HepG2 (cell line): ENCODE data around the gene DENND4C.

Experiments
- ATF1 ChIP-seq: IDR thresholded peaks from 2 replicates; pipeline ENCODE4 v1.6.1; 2016; ENCODE audit warnings: mild to moderate bottlenecking, control low read depth
- CBFB ChIP-seq: sonication (generic); formaldehyde crosslinking; IDR thresholded peaks from 2 replicates; pipeline ENCODE4 v1.4.0; 2020; ENCODE audit warnings: missing genetic modification reagents
- CHD2 ChIP-seq: IDR thresholded peaks from 2 replicates; pipeline ENCODE4 v1.6.1; 2011; ENCODE audit warnings: low read depth, low read length, improper control_type of control experiment
- CTCF ChIP-seq: sonication (generic); formaldehyde crosslinking; IDR thresholded peaks from 2 replicates; pipeline ENCODE4 v1.5.0; 2020; ENCODE audit warnings: mild to moderate bottlenecking, missing genetic modification reagents, moderate library complexity
- EP300 ChIP-seq, 3 experiments: sonication (generic) in 1 of 3; formaldehyde crosslinking in 1 of 3; IDR thresholded peaks; 2 replicates each; pipeline versions ENCODE4 v1.5.1 to v1.6.1; 2011 to 2020; ENCODE audit warnings: low read depth in 2 of 3, low read length in 2 of 3, borderline replicate concordance in 1 of 3, improper control_type of control experiment in 1 of 3, mild to moderate bottlenecking in 1 of 3, missing genetic modification reagents in 1 of 3, moderate library complexity in 1 of 3
- JARID2 ChIP-seq: sonication (generic); formaldehyde crosslinking; IDR thresholded peaks from 2 replicates; pipeline ENCODE4 v1.8.1; 2023; ENCODE audit warnings: missing genetic modification reagents, inconsistent platforms; ENCODE audit not compliant: insufficient replicate concordance
- JUNB ChIP-seq: sonication (generic); formaldehyde crosslinking; IDR thresholded peaks from 2 replicates; pipeline ENCODE4 v1.8.0; 2022; ENCODE audit warnings: missing genetic modification reagents, mild to moderate bottlenecking, borderline replicate concordance
- MXD1 ChIP-seq: sonication (generic); formaldehyde crosslinking; IDR thresholded peaks from 2 replicates; pipeline ENCODE4 v1.4.0; 2020; ENCODE audit warnings: mild to moderate bottlenecking, missing genetic modification reagents
- SOX6 ChIP-seq, 2 experiments: fragments of 450-650 bp in 1 of 2; sonication (generic) in 1 of 2; formaldehyde crosslinking in 1 of 2; IDR thresholded peaks; 2 replicates each; pipeline versions ENCODE4 v1.4.0 to v1.6.1; 2017 to 2020; ENCODE audit warnings: antibody characterized with exemption in 1 of 2, mild to moderate bottlenecking in 1 of 2, missing genetic modification reagents in 1 of 2
- ZBTB33 ChIP-seq: sonication (generic); formaldehyde crosslinking; IDR thresholded peaks from 2 replicates; pipeline ENCODE4 v1.4.0; 2020; ENCODE audit warnings: missing genetic modification reagents
- ZIK1 ChIP-seq: sonication (generic); formaldehyde crosslinking; IDR thresholded peaks from 2 replicates; pipeline ENCODE4 v1.5.0; 2020; ENCODE audit warnings: mild to moderate bottlenecking, low read depth, missing genetic modification reagents, borderline replicate concordance
- ZKSCAN1 ChIP-seq: fragments of 150-350 bp; IDR thresholded peaks from 2 replicates; pipeline ENCODE4 v1.6.1; 2014; ENCODE audit warnings: low read length
- ZNF382 ChIP-seq: sonication (generic); formaldehyde crosslinking; IDR thresholded peaks from 2 replicates; pipeline ENCODE4 v1.5.0; 2020; ENCODE audit warnings: missing genetic modification reagents, mild to moderate bottlenecking, borderline replicate concordance
- TF ChIP-seq, protein P1 (sequence below): sonication (generic); formaldehyde crosslinking; IDR thresholded peaks from 2 replicates; pipeline ENCODE4 v1.4.0; 2020; ENCODE audit warnings: missing genetic modification reagents

DNA sequence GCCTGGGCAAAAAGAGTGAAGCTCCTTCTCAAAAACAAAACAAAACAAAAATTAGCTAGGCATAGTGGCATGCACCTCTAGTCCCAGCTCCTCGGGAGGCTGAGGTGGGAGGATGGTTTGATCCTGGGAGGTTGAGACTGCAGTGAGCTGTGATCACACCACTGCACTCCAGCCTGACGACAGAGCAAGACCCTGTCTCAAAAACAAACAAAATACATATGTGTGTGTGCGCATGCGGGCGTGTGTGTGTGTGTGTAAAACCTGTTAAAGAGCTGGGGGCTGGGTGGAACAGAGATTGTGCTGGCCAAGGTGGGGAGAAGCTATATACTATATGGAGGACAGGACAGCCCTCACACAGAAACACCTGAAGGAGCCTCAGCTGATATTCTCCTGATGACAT lies 27.4 kb upstream of the DENND4C start:
- TF ChIP-seq ZKSCAN1 (no peak), SOX6 (IDR thresholded peaks at IDR 0.05) (no peak), SOX6 (CRISPR knock-in tag; IDR thresholded peaks at IDR 0.05) (no peak), EP300 (IDR thresholded peaks at IDR 0.05; ENCODE audit: low read depth in 2 of 2, low read length in 2 of 2) (no peak), EP300 (CRISPR knock-in tag; IDR thresholded peaks at IDR 0.05; ENCODE audit: borderline replicate concordance) (no peak), CTCF (CRISPR knock-in tag) (no peak), ATF1 (CRISPR knock-in tag) (no peak), ZNF382 (CRISPR knock-in tag) (no peak), ZBTB33 (CRISPR knock-in tag) (no peak), JUNB (CRISPR knock-in tag) (no peak), CBFB (CRISPR knock-in tag) (no peak), JARID2 (no peak), CHD2 (no peak), ZIK1 (no peak), MXD1 (no peak)
- TF ChIP-seq, protein P1, sequence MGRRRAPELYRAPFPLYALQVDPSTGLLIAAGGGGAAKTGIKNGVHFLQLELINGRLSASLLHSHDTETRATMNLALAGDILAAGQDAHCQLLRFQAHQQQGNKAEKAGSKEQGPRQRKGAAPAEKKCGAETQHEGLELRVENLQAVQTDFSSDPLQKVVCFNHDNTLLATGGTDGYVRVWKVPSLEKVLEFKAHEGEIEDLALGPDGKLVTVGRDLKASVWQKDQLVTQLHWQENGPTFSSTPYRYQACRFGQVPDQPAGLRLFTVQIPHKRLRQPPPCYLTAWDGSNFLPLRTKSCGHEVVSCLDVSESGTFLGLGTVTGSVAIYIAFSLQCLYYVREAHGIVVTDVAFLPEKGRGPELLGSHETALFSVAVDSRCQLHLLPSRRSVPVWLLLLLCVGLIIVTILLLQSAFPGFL (CRISPR knock-in tag) = no peak
